HepG2 (cell line): ENCODE results near the gene KXD1. TPM values are rescaled to one million over a fixed set of nuclear protein-coding genes. Genes with fewer than 3 reads are reported as not detected.

Experiments used
- EP300 ChIP-seq, 3 experiments: sonication (generic) in 1 of 3; formaldehyde crosslinking in 1 of 3; IDR thresholded peaks; 2 replicates each; pipeline versions ENCODE4 v1.5.1 to v1.6.1; 2011 to 2020; ENCODE audit warnings: low read depth in 2 of 3, low read length in 2 of 3, borderline replicate concordance in 1 of 3, improper control_type of control experiment in 1 of 3, mild to moderate bottlenecking in 1 of 3, missing genetic modification reagents in 1 of 3, moderate library complexity in 1 of 3
- HMG20B ChIP-seq: conservative IDR thresholded peaks from 2 replicates; pipeline ENCODE4 v1.6.1; 2016; ENCODE audit warnings: missing genetic modification reagents, missing compliant biosample characterization
- HOXA7 ChIP-seq: sonication (generic); formaldehyde crosslinking; IDR thresholded peaks from 2 replicates; pipeline ENCODE4 v1.8.1; 2022; ENCODE audit warnings: mild to moderate bottlenecking, missing genetic modification reagents, moderate library complexity
- KLF9 ChIP-seq: IDR thresholded peaks from 2 replicates; pipeline ENCODE4 v1.6.1; 2016; ENCODE audit warnings: low read depth
- KMT2A ChIP-seq: sonication (generic); formaldehyde crosslinking; IDR thresholded peaks from 2 replicates; pipeline ENCODE4 v1.4.0; 2020; ENCODE audit warnings: missing genetic modification reagents
- MED8 ChIP-seq: sonication (generic); formaldehyde crosslinking; IDR thresholded peaks from 2 replicates; pipeline ENCODE4 v1.8.1; 2023; ENCODE audit warnings: mild to moderate bottlenecking, missing genetic modification reagents; ENCODE audit not compliant: insufficient replicate concordance
- NONO ChIP-seq, 2 experiments: fragments of 450-650 bp in 1 of 2; sonication (generic) in 1 of 2; formaldehyde crosslinking in 1 of 2; IDR thresholded peaks in 1 of 2; conservative IDR thresholded peaks in 1 of 2; 2 replicates each; pipeline versions ENCODE4 v1.6.1 to v1.8.0; 2017 to 2022; ENCODE audit warnings: mild to moderate bottlenecking in 1 of 2, missing genetic modification reagents in 1 of 2, moderate library complexity in 1 of 2
- RBM39 ChIP-seq: fragments of 200-400 bp; formaldehyde crosslinking; IDR thresholded peaks from one replicate; pipeline ENCODE4 v1.6.1; 2018; ENCODE audit warnings: antibody characterized with exemption, mild to moderate bottlenecking, low read depth, low read length; ENCODE audit not compliant: poor library complexity, severe bottlenecking
- SKI ChIP-seq: fragments of 450-650 bp; IDR thresholded peaks from one replicate; pipeline ENCODE4 v1.6.1; 2018; ENCODE audit warnings: mild to moderate bottlenecking; ENCODE audit not compliant: partially characterized antibody
- TBP ChIP-seq: sonication (generic); formaldehyde crosslinking; IDR thresholded peaks from 2 replicates; pipeline ENCODE4 v1.5.0; 2020; ENCODE audit warnings: missing genetic modification reagents
- TEAD3 ChIP-seq: optimal IDR thresholded peaks from 2 replicates; pipeline ENCODE3; 2016; ENCODE audit warnings: borderline replicate concordance
- ZFY ChIP-seq: sonication (generic); formaldehyde crosslinking; IDR thresholded peaks from 2 replicates; pipeline ENCODE4 v1.4.0; 2020; ENCODE audit warnings: missing genetic modification reagents
- ZKSCAN1 ChIP-seq: fragments of 150-350 bp; IDR thresholded peaks from 2 replicates; pipeline ENCODE4 v1.6.1; 2014; ENCODE audit warnings: low read length
- ZNF143 ChIP-seq: sonication (generic); formaldehyde crosslinking; IDR thresholded peaks from 2 replicates; pipeline ENCODE4 v1.4.0; 2020; ENCODE audit warnings: missing genetic modification reagents
- ZNF230 ChIP-seq: sonication (generic); formaldehyde crosslinking; IDR thresholded peaks from 2 replicates; pipeline ENCODE4 v1.4.0; 2020; ENCODE audit warnings: mild to moderate bottlenecking, missing genetic modification reagents
- ZNF263 ChIP-seq: sonication (generic); formaldehyde crosslinking; IDR thresholded peaks from 2 replicates; pipeline ENCODE4 v1.4.0; 2020; ENCODE audit warnings: missing genetic modification reagents
- ZNF678 ChIP-seq: sonication (generic); formaldehyde crosslinking; IDR thresholded peaks from 2 replicates; pipeline ENCODE4 v1.4.0; 2020; ENCODE audit warnings: mild to moderate bottlenecking, missing genetic modification reagents
- ZNF850 ChIP-seq: sonication (generic); formaldehyde crosslinking; conservative IDR thresholded peaks from 2 replicates; pipeline ENCODE4 v1.9.0; 2021; ENCODE audit warnings: mild to moderate bottlenecking, missing genetic modification reagents
- ZNF891 ChIP-seq: sonication (generic); formaldehyde crosslinking; IDR thresholded peaks from 2 replicates; pipeline ENCODE4 v1.5.0; 2020; ENCODE audit warnings: mild to moderate bottlenecking, missing genetic modification reagents
- polyA plus RNA-seq, 8 experiments: library from polyadenylated mRNA; depleted of rRNA in 3 of 8; stranded (reverse) in 7 of 8; unstranded in 1 of 8; fragments of >200 nt; fragmentation: Illumina TruSeq in 4 of 8; extraction: Trizol in 4 of 8; gene quantifications; 2 replicates each; pipeline versions ENCODE4 v1.2.1 to v1.2.3, GENCODE V29; 2011 to 2016; ENCODE audit warnings: low read depth in 4 of 8, missing spikeins in 1 of 8, mixed read lengths in 1 of 8; ENCODE audit not compliant: insufficient read depth in 1 of 8
- total RNA-seq, 5 experiments: library from RNA; depleted of rRNA; stranded (reverse); fragments of >200 nt; fragmentation: Illumina TruSeq; extraction: Trizol; gene quantifications; 2 replicates each; pipeline ENCODE4 v1.2.3, GENCODE V29; 2016; ENCODE audit warnings: low read depth in 1 of 5
- TF ChIP-seq, protein P1 (sequence below): sonication (generic); formaldehyde crosslinking; IDR thresholded peaks from 2 replicates; pipeline ENCODE4 v1.5.1; 2020; ENCODE audit warnings: missing genetic modification reagents, mild to moderate bottlenecking, borderline replicate concordance
- TF ChIP-seq, protein P2 (sequence below): sonication (generic); formaldehyde crosslinking; IDR thresholded peaks from 2 replicates; pipeline ENCODE4 v1.5.0; 2020; ENCODE audit warnings: mild to moderate bottlenecking, missing genetic modification reagents
- TF ChIP-seq, protein P3 (sequence below): sonication (generic); formaldehyde crosslinking; IDR thresholded peaks from 2 replicates; pipeline ENCODE4 v1.5.0; 2020; ENCODE audit warnings: mild to moderate bottlenecking, missing genetic modification reagents, borderline replicate concordance

The KXD1 gene
- total and polyA plus RNA-seq, 2 of the 13 experiments (the other 11 are each of a cell fraction or from before 2014, with no cell fraction given) = 44.6 to 143 TPM

DNA sequence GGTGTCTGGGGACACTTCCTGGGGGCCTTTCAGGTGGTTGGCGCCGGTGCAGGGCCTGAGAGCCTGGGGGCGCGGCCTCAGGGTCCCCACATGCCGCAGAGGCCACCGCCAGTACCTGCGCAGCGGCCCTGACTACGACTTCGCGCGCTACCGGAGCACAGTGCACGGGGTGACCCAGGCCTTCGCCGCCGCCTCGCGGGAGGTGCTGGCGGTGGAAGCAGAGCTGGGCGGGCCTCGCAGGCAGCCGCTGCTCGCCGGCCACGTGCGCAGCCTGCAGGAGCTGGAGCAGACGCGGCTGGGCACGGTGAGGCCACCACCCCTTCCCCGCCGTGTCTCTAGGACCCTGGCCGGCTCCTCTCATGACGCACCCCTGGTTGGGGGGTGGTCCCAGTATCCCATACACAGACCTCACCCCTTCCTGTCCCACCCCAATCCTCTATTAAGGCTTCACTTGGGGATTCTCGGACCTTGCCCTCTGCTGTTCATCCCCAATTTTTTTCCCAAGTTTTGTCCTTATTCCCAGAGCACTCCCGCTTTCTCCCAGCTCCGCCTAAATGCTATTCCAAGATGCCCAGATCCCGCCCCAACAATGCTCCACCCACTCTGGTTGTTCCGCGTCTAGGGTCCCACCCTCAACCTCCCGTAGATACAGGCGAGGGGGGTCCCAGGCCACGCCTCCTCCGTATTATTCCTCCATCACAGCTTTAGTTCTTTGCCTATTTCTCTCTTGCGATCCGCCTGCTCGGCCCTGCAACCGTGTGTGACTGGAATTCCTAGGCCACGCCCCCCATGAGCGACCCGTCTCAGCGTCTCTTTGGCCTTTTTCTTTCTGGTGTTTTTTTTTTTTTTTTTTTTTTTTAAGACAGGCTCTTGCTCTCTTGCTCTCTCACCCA, 32.0 kb downstream of the KXD1 start (continued):
- TF ChIP-seq ZNF263 (CRISPR knock-in tag) = peak; percentile 72
- TF ChIP-seq HOXA7 (CRISPR knock-in tag) = 0 out of 2 replicates have a peak, but pooled peaks have one; percentile 77
- TF ChIP-seq ZNF850 = no peak
- TF ChIP-seq ZNF230 (CRISPR knock-in tag) = peak; percentile 88
- no peak; the same call in 1 of the 2 replicates for TF ChIP-seq HMG20B (CRISPR knock-in tag)
- no peak for TF ChIP-seq ZKSCAN1
- TF ChIP-seq KLF9 = no peak
- TF ChIP-seq, protein P1, sequence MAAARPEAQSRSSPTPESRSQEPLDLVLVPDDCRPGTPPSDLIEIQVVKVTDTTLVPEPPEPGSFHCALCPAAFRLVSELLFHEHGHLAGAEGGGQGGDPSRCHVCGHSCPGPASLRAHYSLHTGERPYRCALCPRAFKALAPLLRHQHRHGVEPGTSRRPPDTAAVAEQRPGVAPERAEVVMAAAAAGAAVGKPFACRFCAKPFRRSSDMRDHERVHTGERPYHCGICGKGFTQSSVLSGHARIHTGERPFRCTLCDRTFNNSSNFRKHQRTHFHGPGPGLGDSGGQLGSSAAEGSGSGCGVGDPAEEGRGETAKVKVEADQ (CRISPR knock-in tag) = no peak; the same call in 1 of the 2 replicates
- TF ChIP-seq MED8 (CRISPR knock-in tag) = no peak
- peak; percentile 48; the same call in 1 of the 2 replicates for TF ChIP-seq KMT2A (CRISPR knock-in tag)
- TF ChIP-seq, protein P2, sequence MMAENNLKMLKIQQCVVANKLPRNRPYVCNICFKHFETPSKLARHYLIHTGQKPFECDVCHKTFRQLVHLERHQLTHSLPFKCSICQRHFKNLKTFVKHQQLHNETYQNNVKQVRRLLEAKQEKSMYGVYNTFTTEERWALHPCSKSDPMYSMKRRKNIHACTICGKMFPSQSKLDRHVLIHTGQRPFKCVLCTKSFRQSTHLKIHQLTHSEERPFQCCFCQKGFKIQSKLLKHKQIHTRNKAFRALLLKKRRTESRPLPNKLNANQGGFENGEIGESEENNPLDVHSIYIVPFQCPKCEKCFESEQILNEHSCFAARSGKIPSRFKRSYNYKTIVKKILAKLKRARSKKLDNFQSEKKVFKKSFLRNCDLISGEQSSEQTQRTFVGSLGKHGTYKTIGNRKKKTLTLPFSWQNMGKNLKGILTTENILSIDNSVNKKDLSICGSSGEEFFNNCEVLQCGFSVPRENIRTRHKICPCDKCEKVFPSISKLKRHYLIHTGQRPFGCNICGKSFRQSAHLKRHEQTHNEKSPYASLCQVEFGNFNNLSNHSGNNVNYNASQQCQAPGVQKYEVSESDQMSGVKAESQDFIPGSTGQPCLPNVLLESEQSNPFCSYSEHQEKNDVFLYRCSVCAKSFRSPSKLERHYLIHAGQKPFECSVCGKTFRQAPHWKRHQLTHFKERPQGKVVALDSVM = peak; percentile 24; the same call in 1 of the 2 replicates
- TF ChIP-seq ZNF678 (CRISPR knock-in tag) = peak; percentile 99
- TF ChIP-seq, protein P3, sequence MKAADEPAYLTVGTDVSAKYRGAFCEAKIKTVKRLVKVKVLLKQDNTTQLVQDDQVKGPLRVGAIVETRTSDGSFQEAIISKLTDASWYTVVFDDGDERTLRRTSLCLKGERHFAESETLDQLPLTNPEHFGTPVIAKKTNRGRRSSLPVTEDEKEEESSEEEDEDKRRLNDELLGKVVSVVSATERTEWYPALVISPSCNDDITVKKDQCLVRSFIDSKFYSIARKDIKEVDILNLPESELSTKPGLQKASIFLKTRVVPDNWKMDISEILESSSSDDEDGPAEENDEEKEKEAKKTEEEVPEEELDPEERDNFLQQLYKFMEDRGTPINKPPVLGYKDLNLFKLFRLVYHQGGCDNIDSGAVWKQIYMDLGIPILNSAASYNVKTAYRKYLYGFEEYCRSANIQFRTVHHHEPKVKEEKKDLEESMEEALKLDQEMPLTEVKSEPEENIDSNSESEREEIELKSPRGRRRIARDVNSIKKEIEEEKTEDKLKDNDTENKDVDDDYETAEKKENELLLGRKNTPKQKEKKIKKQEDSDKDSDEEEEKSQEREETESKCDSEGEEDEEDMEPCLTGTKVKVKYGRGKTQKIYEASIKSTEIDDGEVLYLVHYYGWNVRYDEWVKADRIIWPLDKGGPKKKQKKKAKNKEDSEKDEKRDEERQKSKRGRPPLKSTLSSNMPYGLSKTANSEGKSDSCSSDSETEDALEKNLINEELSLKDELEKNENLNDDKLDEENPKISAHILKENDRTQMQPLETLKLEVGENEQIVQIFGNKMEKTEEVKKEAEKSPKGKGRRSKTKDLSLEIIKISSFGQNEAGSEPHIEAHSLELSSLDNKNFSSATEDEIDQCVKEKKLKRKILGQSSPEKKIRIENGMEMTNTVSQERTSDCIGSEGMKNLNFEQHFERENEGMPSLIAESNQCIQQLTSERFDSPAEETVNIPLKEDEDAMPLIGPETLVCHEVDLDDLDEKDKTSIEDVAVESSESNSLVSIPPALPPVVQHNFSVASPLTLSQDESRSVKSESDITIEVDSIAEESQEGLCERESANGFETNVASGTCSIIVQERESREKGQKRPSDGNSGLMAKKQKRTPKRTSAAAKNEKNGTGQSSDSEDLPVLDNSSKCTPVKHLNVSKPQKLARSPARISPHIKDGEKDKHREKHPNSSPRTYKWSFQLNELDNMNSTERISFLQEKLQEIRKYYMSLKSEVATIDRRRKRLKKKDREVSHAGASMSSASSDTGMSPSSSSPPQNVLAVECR (CRISPR knock-in tag) = peak; percentile 73
- no peak for TF ChIP-seq EP300 (IDR thresholded peaks at IDR 0.05; ENCODE audit: low read depth in 2 of 2, low read length in 2 of 2)
- no peak for TF ChIP-seq EP300 (CRISPR knock-in tag; IDR thresholded peaks at IDR 0.05; ENCODE audit: borderline replicate concordance)
- TF ChIP-seq ZFY (CRISPR knock-in tag) = peak; percentile 82
- no peak for TF ChIP-seq RBM39
- no peak for TF ChIP-seq NONO (IDR thresholded peaks at IDR 0.05)
- TF ChIP-seq NONO (CRISPR knock-in tag; conservative IDR thresholded peaks at IDR 0.05) = no peak
- TF ChIP-seq ZNF143 = peak; percentile 29; the same call in 1 of the 2 replicates
- TF ChIP-seq ZNF891 = peak; percentile 90; the same call in 1 of the 2 replicates
- peak; percentile 61 for TF ChIP-seq TEAD3 (CRISPR knock-in tag)
- TF ChIP-seq TBP (CRISPR knock-in tag) = no peak
- no peak for TF ChIP-seq SKI
